Effector memory CD4-positive, alpha-beta T cell (primary cell): ENCODE data around the gene GJD4.

ENCODE experiments used
- DNase-seq, 3 donors: peaks; one replicate each; pipeline ENCODE4 v3.0.0-alpha.2; 2020
- H3K27ac ChIP-seq: 2 replicates; pipeline ENCODE4 v1.7.0; 2013; ENCODE audit warnings: mild to moderate bottlenecking, low read length, moderate library complexity; ENCODE audit not compliant: insufficient read depth, poor library complexity, severe bottlenecking
- H3K27me3 ChIP-seq: replicated peaks from 2 replicates; pipeline ENCODE4 v1.7.0; 2013; ENCODE audit warnings: mild to moderate bottlenecking, low read length; ENCODE audit not compliant: insufficient read depth, control insufficient read depth, poor library complexity, severe bottlenecking
- H3K36me3 ChIP-seq: 2 replicates; pipeline ENCODE4 v1.7.0; 2013; ENCODE audit warnings: mild to moderate bottlenecking, low read length, moderate library complexity; ENCODE audit not compliant: control insufficient read depth, insufficient read depth
- H3K4me1 ChIP-seq: 2 replicates; pipeline ENCODE4 v1.7.0; 2013; ENCODE audit warnings: low read length, mild to moderate bottlenecking; ENCODE audit not compliant: control insufficient read depth, insufficient read depth, poor library complexity, severe bottlenecking
- H3K4me3 ChIP-seq: 2 replicates; pipeline ENCODE4 v1.7.0; 2013; ENCODE audit warnings: low read length, low read depth, mild to moderate bottlenecking; ENCODE audit not compliant: insufficient read depth, poor library complexity, severe bottlenecking
- H3K9me3 ChIP-seq: 2 replicates; pipeline ENCODE4 v1.7.0; 2013; ENCODE audit warnings: mild to moderate bottlenecking, low read length, moderate library complexity; ENCODE audit not compliant: control insufficient read depth

Gene GJD4

GRCh38 chr10:35612385-35613106 lies 7.4 kb downstream of the GJD4 start:
- H3K9me3 ChIP-seq, result no peaks in the 10 kb centered on the region
- H3K4me3 ChIP-seq, result no peak overlapping the region
- H3K27ac ChIP-seq, result no peak overlapping the region
- no peaks in the 10 kb centered on the region for H3K36me3 ChIP-seq
- no peaks in the 10 kb centered on the region for H3K27me3 ChIP-seq
- peaks cover 6% of the 10 kb centered on the region for H3K4me1 ChIP-seq
- DNase-seq, result no peak

GRCh38 chr10:35613107-35613440 lies 7.9 kb downstream of the GJD4 start:
- no peak for DNase-seq
- Histone ChIP-seq H3K27me3 (no peaks in the 10 kb centered on the region), H3K9me3 (no peaks in the 10 kb centered on the region), H3K36me3 (no peaks in the 10 kb centered on the region), H3K4me3 (no peak overlapping the region), H3K27ac (no peak overlapping the region), H3K4me1 (peaks cover 4% of the 10 kb centered on the region)

GRCh38 chr10:35613597-35614226 lies 8.6 kb downstream of the GJD4 start:
- H3K4me1 ChIP-seq, result no peaks in the 10 kb centered on the region
- H3K36me3 ChIP-seq, result no peaks in the 10 kb centered on the region
- H3K27ac ChIP-seq, result no peak overlapping the region
- H3K9me3 ChIP-seq, result no peaks in the 10 kb centered on the region
- no peak overlapping the region for H3K4me3 ChIP-seq
- H3K27me3 ChIP-seq, result no peaks in the 10 kb centered on the region
- no peak for DNase-seq

GRCh38 chr10:35614312-35614711 lies 9.2 kb downstream of the GJD4 start:
- no peaks in the 10 kb centered on the region for H3K27me3 ChIP-seq
- no peaks in the 10 kb centered on the region for H3K36me3 ChIP-seq
- H3K4me1 ChIP-seq, result no peaks in the 10 kb centered on the region
- H3K4me3 ChIP-seq, result no peak overlapping the region
- H3K9me3 ChIP-seq, result no peaks in the 10 kb centered on the region
- no peak overlapping the region for H3K27ac ChIP-seq
- no peak for DNase-seq

GRCh38 chr10:35626971-35627507 lies 21.9 kb downstream of the GJD4 start:
- no peak for DNase-seq
- Histone ChIP-seq H3K36me3 (no peaks in the 10 kb centered on the region), H3K27ac (no peak overlapping the region), H3K4me1 (no peaks in the 10 kb centered on the region), H3K4me3 (no peak overlapping the region), H3K27me3 (no peaks in the 10 kb centered on the region), H3K9me3 (no peaks in the 10 kb centered on the region)

- Histone ChIP-seq H3K4me3 (no peak overlapping the region), H3K9me3 (no peaks in the 10 kb centered on the region), H3K4me1 (no peaks in the 10 kb centered on the region), H3K27me3 (no peaks in the 10 kb centered on the region), H3K27ac (no peak overlapping the region), H3K36me3 (no peaks in the 10 kb centered on the region)
- no peak for DNase-seq
Measured at GRCh38 chr10:35631404-35631803, 26.3 kb downstream of the GJD4 start.

GRCh38 chr10:35632027-35632426 lies 26.9 kb downstream of the GJD4 start:
- Histone ChIP-seq H3K36me3 (no peaks in the 10 kb centered on the region), H3K27me3 (no peaks in the 10 kb centered on the region), H3K27ac (no peak overlapping the region), H3K9me3 (no peaks in the 10 kb centered on the region), H3K4me3 (no peak overlapping the region), H3K4me1 (no peaks in the 10 kb centered on the region)
- DNase-seq, result no peak

- H3K9me3 ChIP-seq, result no peaks in the 10 kb centered on the region
- no peaks in the 10 kb centered on the region for H3K36me3 ChIP-seq
- H3K4me1 ChIP-seq, result no peaks in the 10 kb centered on the region
- H3K27me3 ChIP-seq, result no peaks in the 10 kb centered on the region
- H3K4me3 ChIP-seq, result no peak overlapping the region
- H3K27ac ChIP-seq, result no peak overlapping the region
- no peak for DNase-seq
Measured at GRCh38 chr10:35633006-35633980, 28.2 kb downstream of the GJD4 start.

GRCh38 chr10:35635576-35635975 lies 30.4 kb downstream of the GJD4 start:
- H3K4me1 ChIP-seq, result peaks cover 6% of the 10 kb centered on the region
- no peak overlapping the region for H3K4me3 ChIP-seq
- no peaks in the 10 kb centered on the region for H3K9me3 ChIP-seq
- no peak overlapping the region for H3K27ac ChIP-seq
- no peaks in the 10 kb centered on the region for H3K27me3 ChIP-seq
- peak in 1 of 3 donors; percentile 24 for DNase-seq
- H3K36me3 ChIP-seq, result no peaks in the 10 kb centered on the region
